Left renal cortex interstitium (tissue), 4 donors: ENCODE measurements around the gene BCKDHA. TPM values are rescaled to one million over a fixed set of nuclear protein-coding genes. Genes with fewer than 3 reads are reported as not detected.
"Not testable (repeated sequence)": the region's sequence is repeated elsewhere in the genome, so short reads cannot be mapped to it uniquely, and the experiment has no call there.

Experiments used
- DNase-seq, 4 donors: peaks; one replicate each; pipeline ENCODE4 v3.0.0-alpha.2; 2013; ENCODE audit warnings: low read depth in 4 of 4, low spot score in 2 of 4, missing footprints in 1 of 4
- polyA plus RNA-seq, 4 donors: library from polyadenylated mRNA; unstranded; fragments of 120-200 nt; gene quantifications; one replicate each; pipeline ENCODE4 v1.2.1, GENCODE V29; 2013; ENCODE audit not compliant: insufficient read length in 4 of 4

Gene BCKDHA
- polyA plus RNA-seq, 4 donors: 32.9 to 60.7 (median 48.0) TPM

- no peak for DNase-seq
These were observed 32.9 kb upstream of the BCKDHA start for GRCh38 chr19:41364524-41365391.

- DNase-seq: no peak
These were observed 31.5 kb upstream of the BCKDHA start for GRCh38 chr19:41366089-41366488.

GRCh38 chr19:41367848-41368301 lies 29.7 kb upstream of the BCKDHA start:
- DNase-seq: no peak

- no peak for DNase-seq
These were observed 27.8 kb upstream of the BCKDHA start for GRCh38 chr19:41369769-41370168.

- not testable (repeated sequence) for DNase-seq
These were observed 26.5 kb upstream of the BCKDHA start for GRCh38 chr19:41371119-41371518.

- no peak for DNase-seq
These were observed 26.1 kb upstream of the BCKDHA start for GRCh38 chr19:41371541-41371940.

- no peak for DNase-seq
These were observed 25.1 kb upstream of the BCKDHA start for GRCh38 chr19:41372501-41372900.

GRCh38 chr19:41373993-41374392 lies 23.6 kb upstream of the BCKDHA start:
- DNase-seq: no peak

GRCh38 chr19:41376241-41376997 lies 21.2 kb upstream of the BCKDHA start, which contains the start of gene TMEM91:
Gene TMEM91 (plus strand): TSS chr19:41376533. CDS start chr19:41378310, 1,777 bp downstream.
- DNase-seq: no peak

GRCh38 chr19:41376998-41377365 lies 20.6 kb upstream of the BCKDHA start:
- no peak for DNase-seq

GRCh38 chr19:41377977-41378709 lies 19.5 kb upstream of the BCKDHA start:
- DNase-seq: no peak

- DNase-seq: not testable (repeated sequence)
These were observed 16.1 kb upstream of the BCKDHA start for GRCh38 chr19:41381536-41381935.

- no peak for DNase-seq
These were observed 13.3 kb upstream of the BCKDHA start for GRCh38 chr19:41384351-41384750.

- DNase-seq: no peak
These were observed 11.2 kb upstream of the BCKDHA start for GRCh38 chr19:41386442-41386841.

GRCh38 chr19:41391618-41392017 lies 6.0 kb upstream of the BCKDHA start:
- DNase-seq: no peak

- DNase-seq: no peak
These were observed 4.8 kb upstream of the BCKDHA start for GRCh38 chr19:41392775-41393174.

GRCh38 chr19:41395355-41395754 lies 2.3 kb upstream of the BCKDHA start:
- DNase-seq: no peak

- no peak for DNase-seq
These were observed 416 bp downstream of the BCKDHA start for GRCh38 chr19:41398050-41398418.

GRCh38 chr19:41398598-41398997 lies 980 bp downstream of the BCKDHA start:
- no peak for DNase-seq

- DNase-seq: no peak
These were observed 1.5 kb downstream of the BCKDHA start for GRCh38 chr19:41399091-41399490.

- no peak for DNase-seq
These were observed 1.9 kb downstream of the BCKDHA start for GRCh38 chr19:41399525-41399924.
